OCI-LY3 (cell line): Measurements from ENCODE around the gene APOBEC3A.

Experiments
- EZH2phosphoT487 ChIP-seq: fragments of 200-600 bp; shearing (Covaris generic); IDR thresholded peaks from 2 replicates; pipeline ENCODE4 v1.6.1; 2018; ENCODE audit warnings: antibody characterized with exemption, mixed run types, low read depth
- TF ChIP-seq, protein P1 (sequence below): fragments of 200-600, 300-600 bp; sonication (generic); IDR thresholded peaks from 2 replicates; pipeline ENCODE4 v1.5.1; 2014; ENCODE audit warnings: antibody characterized with exemption, low read length, low read depth

- TF ChIP-seq, protein P1, sequence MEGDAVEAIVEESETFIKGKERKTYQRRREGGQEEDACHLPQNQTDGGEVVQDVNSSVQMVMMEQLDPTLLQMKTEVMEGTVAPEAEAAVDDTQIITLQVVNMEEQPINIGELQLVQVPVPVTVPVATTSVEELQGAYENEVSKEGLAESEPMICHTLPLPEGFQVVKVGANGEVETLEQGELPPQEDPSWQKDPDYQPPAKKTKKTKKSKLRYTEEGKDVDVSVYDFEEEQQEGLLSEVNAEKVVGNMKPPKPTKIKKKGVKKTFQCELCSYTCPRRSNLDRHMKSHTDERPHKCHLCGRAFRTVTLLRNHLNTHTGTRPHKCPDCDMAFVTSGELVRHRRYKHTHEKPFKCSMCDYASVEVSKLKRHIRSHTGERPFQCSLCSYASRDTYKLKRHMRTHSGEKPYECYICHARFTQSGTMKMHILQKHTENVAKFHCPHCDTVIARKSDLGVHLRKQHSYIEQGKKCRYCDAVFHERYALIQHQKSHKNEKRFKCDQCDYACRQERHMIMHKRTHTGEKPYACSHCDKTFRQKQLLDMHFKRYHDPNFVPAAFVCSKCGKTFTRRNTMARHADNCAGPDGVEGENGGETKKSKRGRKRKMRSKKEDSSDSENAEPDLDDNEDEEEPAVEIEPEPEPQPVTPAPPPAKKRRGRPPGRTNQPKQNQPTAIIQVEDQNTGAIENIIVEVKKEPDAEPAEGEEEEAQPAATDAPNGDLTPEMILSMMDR, result peak; percentile 18; the same call in 1 of the 2 replicates
- TF ChIP-seq EZH2phosphoT487, result no peak
Observed at GRCh38 chr22:38943201-38943600, 14.2 kb upstream of the APOBEC3A start.
